Adipose tissue (tissue), 3 donors: Measurements from ENCODE around the gene FAM9B. TPM values are rescaled to one million over a fixed set of nuclear protein-coding genes. Genes with fewer than 3 reads are reported as not detected.
"Not testable (repeated sequence)": the region's sequence is repeated elsewhere in the genome, so short reads cannot be mapped to it uniquely, and the experiment has no call there.

Experiments
- H3K27ac ChIP-seq: one replicate; pipeline ENCODE4 v1.5.1; 2013; ENCODE audit warnings: low read depth, low read length
- WGBS, 3 donors: extraction: QIAGEN DNeasy Blood & Tissue Kit; methylation state at CpG; one replicate each; pipeline ENCODE4 v1.1.7; 2013; 5-methylcytosine and 5-hydroxymethylcytosine counted together
- polyA plus RNA-seq, 3 donors: library from polyadenylated mRNA; stranded (reverse); fragments of 200-250 nt; gene quantifications; one replicate each; pipeline ENCODE4 v1.2.3, GENCODE V29; 2013
- donor health status: healthy with polysubstance abuse.
- donor health status: Bipolar disorder and iron deficiency.
- donor health status: healthy.

The FAM9B gene
- polyA plus RNA-seq = under 1 TPM in 1 of 3 donors, not detected in 2; 0.11 TPM

DNA sequence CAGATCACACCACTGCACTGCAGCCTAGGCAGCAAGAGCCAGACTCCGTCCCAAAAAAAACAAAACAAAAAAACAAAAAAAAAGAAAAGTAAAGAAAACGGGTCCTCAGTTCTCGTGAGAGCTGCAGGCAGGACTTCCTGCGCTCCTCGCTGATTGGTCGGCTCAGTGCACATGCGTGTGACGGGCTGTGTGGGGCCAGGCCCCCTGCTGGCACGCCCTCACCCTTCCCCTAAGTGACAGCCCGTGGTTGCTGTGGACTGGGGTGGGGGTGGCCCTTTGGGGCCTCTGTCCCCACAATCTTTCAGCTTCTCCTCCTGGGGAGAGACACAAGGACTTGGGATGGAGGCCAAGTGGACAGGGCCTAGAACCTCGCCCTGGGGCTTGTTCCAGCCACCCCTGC is at the start of gene FAM9B:
FAM9B (minus strand) TSS at position 139 of the 400 bp plus-strand sequence. CDS start 1,141 bp downstream, outside the sequence.
- WGBS, 3 donors = 88 to 93% (median 92%) methylated on average over 8 to 11 of the region's 11 CpGs

DNA sequence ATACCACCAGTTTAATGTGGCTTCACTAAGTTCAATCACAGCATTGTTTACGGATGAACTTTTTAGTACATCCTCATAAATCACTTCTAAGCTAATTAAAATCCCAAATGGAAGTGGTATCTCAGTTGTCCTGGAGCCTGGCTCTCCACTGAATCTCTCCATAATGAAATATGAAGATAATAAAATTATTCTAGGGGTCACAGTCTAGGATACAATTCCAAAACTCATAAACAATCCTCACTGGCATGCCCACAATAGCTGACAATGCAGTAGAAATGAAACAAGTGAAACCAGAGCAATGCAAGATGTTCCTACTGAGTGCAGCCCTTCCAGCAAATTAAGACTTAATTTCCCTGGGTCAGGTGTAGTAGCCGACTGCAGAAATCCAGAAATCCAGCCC is 47.3 kb upstream of the FAM9B start:
- WGBS, 3 donors = 80 to 92% (median 86%) methylated on average over 2 of the region's 2 CpGs

More for the DNA sequence above, at the start of gene FAM9B:
- no peak within 1 kb of the TSS for H3K27ac ChIP-seq

DNA sequence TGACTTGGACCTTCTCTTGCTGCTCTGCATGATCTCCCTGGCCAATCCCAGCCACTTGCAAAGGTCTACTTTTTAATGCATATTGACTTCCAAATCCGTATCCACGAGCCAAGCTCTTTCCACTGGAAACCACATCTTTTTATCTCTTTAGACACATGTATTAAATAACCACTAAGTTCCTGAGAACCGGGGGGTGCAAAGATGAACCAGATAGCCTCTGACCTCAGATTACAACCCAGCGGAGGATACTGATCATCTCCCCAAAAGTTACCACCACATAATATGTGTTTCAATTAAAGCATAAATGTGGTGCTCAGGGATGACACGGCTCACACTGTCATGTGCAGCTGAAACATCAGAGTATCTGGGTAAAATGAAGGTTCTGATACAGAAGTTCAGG is 40.4 kb upstream of the FAM9B start:
- no peak overlapping the region for H3K27ac ChIP-seq
- 49 to 62% (median 56%) methylated on average over 5 of the region's 5 CpGs for WGBS, 3 donors

More for the DNA sequence above, 47.3 kb upstream of the FAM9B start:
- H3K27ac ChIP-seq = no peak overlapping the region

DNA sequence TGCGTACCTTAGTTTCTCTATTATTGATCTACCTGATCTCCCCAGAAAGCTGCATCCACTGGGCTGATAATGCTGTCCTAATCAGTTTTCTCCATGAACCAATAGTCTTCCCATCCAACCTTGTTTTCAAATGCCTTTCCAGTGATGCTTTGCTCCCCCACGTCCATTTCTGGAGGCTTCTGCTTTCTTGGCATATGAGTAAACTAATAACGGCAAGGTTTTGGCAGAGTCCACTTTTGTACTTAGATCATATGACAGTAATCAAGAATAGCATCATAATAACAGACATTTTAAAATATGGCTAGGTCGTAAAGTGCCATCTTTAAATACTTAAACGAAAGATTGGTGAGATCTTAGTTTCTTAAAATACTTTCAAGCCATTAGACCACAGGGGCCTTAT is 38.4 kb upstream of the FAM9B start:
- WGBS, 3 donors = 69 to 71% (median 70%) methylated on average over 5 of the region's 5 CpGs
- no peak overlapping the region for H3K27ac ChIP-seq

DNA sequence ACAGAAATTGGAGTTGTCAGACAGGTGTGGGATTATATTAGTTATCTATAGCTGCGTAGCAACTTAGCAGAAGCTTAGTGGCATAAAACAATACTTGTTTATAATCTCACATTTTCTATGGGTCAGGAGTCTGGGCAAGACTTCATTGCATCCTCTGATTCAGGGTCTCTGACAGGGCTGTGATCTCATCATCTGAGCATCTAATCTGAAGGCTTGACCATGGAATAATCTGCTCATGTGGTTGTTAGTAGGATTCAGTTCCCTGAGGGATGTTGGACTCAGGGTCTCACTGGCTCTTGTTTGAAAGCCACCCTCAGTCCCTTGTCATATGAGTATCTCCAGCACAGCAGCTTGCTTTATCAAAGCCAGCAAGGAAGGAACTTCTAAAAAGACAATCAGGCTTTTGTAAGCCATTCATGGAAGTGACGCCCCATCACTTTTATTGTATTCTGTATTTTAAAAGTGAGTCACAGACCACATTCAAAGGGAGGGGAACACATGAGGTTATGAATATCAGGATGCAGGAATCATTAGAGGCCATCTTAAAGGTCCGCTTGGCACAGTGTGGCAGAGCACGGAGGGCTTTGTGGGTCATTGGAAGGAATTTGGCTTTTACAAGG is 37.2 kb upstream of the FAM9B start:
- no peak overlapping the region for H3K27ac ChIP-seq
- WGBS, 3 donors = 84 to 88% (median 86%) methylated on average over 4 of the region's 4 CpGs

DNA sequence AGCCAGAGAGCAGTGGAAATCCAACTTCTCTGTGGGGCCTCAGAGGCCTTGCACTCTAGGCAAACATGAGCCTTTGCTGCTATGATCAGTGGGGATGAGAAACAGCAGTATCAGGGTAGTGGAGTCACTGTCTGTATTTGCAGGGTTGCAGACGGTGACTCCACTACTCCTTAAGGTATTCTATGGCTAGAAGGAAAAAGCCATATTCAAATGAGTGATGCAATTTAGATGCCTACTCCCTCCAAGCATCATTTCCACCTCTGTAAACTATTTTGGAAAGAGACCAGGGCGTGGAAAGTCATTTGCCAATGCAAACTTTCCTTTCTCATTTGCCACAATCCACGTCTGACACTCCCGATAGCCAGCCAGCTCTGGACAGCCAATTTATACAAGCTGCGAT is 35.6 kb upstream of the FAM9B start:
- WGBS, 3 donors = 78 to 94% (median 84%) methylated on average over 4 to 5 of the region's 5 CpGs

DNA sequence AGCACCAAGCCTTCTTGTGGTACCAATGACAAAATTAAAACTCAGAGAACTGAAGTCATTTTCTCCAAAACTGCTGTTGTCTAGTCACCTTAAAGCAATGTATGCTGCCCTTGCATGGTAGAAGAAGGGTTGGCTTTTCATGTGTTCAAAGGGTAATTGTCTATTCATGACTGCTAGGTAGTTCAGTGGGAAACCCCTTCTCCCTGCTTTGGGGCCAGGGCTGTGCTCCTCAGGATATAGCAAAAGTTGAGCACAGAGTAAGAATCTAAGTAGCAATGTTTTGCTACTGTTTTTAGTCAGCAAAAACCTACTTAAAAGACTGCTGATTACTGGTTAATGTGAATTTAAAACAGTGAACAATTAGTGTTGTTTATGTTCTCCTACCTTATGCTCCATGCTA is 30.8 kb upstream of the FAM9B start:
- no peak overlapping the region for H3K27ac ChIP-seq

More for the DNA sequence above, 35.6 kb upstream of the FAM9B start:
- no peak overlapping the region for H3K27ac ChIP-seq

DNA sequence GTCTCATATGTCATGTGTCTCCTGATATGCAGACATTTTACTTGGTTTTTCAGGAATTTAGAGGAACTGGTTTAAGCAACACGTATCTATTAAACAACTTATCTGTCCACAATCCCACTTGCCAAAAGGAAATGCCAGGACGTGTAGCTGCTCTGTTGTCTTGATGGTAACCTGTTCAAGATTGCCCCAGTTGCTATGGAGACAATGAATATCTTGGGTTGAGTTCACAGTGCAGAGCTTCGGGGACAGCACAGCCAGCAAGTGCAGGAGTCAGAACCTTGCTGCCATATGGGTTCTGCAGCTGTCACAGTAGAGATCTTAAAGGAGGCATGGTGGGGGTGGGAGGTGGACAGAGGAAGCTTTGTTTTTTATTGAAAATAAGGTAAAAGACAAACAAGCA is 28.7 kb upstream of the FAM9B start:
- no peak overlapping the region for H3K27ac ChIP-seq
- 10 to 38% (median 34%) methylated on average over 3 of the region's 3 CpGs for WGBS, 3 donors

DNA sequence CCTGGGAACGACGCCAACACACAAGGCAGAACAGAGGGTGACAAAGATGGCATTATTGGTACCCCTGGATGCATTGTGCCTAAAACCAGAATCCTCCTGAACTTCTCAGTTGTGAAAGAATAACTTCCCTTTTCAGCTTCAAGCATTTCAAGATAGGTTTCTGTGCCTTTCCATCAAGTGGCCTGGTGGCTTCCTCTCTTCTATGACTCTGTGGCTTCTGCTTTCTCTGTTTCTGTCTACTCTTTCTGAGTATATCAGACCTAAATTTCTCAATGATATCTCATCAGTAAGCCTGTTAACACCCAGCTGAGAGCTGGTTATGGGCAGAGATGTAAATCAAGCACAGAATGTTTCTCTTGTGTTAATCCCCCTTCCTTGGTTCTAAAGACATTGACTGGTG is 21.4 kb upstream of the FAM9B start:
- WGBS, 3 donors = 45 to 84% (median 69%) methylated on average over 2 of the region's 2 CpGs
- no peak overlapping the region for H3K27ac ChIP-seq

DNA sequence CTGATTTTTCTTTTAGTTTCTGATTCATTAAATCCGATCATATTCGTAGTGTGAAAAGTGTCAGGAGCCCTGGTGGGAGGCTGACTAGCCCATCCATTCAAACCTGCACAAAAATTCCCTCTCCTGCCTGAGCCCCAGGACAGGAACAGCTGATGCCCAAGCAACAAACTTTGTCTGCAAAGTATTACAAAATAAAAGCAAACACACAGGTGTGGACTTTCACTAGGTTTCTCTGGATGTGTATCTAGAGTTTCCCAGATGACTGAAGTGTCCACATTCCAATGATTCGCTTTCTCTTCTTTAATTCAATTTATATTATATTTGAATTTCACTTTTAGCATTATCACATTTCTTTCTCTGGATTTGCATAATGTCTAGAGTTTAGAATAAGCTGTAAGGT is 18.2 kb upstream of the FAM9B start:
- H3K27ac ChIP-seq = no peak overlapping the region
- WGBS, 3 donors = 71 to 90% (median 84%) methylated on average over 3 of the region's 3 CpGs

DNA sequence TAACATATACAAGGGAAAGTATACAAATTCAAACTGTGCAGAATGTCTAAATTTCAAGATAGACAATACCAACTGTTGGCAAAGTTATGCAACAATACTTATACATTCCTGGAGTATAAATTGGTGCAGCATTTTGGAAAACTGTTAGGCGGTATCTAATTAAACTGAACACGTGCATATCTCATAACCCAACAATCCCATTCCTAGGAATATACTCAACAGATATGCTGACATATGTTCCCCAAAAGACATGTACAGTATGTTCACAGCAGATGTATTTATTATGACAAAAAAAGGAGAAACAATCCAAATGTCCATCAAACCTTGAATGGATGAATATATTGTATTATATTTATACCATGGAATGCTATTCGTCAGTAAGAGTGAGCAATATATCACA is 16.4 kb upstream of the FAM9B start:
- WGBS, 3 donors = 86 to 91% (median 90%) methylated on average over 3 of the region's 3 CpGs
- H3K27ac ChIP-seq = no peak overlapping the region

DNA sequence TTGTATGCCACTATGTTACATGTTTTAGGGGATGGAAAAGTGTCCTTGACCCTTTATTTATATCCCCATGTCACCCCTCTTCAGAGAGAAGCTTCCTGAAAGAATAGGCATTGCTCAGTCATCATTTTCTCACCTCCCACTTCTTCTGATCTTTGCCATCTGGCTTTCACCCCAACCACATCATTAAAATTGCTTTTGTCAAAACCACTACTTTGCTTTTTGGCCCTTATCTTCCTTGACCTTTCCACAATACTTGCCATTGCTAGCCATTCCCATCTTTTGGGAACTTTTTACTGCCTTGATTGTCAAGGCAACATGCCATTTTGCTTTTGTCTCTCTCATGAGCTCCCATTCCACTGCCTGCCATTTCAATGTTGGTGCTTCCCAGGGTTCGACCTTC is 14.9 kb upstream of the FAM9B start:
- no peak overlapping the region for H3K27ac ChIP-seq
- 0 to 89% (median 72%) methylated on average over 1 of the region's 1 CpG for WGBS, 3 donors

DNA sequence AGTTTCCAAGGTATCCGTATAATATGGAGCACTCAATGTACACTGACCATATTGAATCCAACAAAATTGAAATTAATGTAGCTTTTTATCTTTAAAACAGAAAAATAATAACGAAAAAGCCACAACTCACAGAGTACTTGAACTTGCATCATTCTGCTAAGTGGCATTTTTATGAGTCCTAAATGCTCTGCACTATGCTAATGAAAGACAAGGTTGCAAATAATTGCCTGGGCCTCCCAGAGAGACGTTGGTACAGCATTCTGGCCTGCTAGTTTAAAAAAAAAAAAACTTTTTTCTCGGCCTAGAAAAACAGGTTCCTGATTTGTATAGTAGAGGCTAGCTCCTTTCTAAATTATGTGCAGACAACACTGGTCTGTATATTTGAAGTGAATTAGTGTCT is 4.3 kb upstream of the FAM9B start:
- 63 to 89% (median 69%) methylated on average over 4 of the region's 4 CpGs for WGBS, 3 donors
- H3K27ac ChIP-seq = no peak overlapping the region

DNA sequence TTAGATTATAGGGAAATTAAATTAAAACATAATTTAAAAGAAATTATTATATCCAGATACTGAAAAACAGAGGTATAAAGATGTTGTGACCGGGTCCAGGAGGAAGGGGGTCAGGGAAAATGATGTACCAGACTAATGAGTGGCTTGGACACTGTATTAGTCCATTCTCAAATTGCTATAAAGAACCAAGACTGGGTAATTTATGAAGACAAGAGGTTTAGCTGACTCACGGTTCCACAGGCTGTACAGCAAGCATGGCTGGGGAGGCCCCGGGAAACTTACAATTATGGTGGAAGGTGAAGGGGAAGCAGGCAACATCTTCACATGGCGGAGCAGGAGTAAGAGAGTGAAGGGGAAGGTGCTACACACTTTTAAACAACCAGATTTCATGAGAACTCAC is 3.4 kb upstream of the FAM9B start:
- no peak overlapping the region for H3K27ac ChIP-seq
- WGBS, 3 donors = 71 to 76% (median 74%) methylated on average over 4 of the region's 4 CpGs

DNA sequence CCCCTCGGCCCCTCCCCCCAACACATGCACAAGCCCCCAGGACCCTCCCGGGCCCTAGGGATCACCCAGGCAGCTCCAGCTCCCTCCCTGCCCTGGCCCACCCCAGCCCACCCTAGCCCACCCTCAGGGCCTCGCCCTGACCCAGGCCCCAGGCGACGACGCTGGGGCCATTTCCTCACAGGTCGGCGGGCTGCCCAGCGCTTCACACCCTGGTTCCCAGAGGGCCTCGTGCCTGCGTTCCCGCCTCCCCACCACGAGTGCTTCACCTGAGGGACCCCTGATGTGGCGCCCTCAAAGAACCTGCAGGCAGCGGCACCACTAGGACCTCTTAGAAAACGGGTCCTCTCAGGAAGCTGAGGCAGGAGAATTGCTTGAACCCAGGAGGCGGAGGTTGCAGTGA is 341 bp downstream of the FAM9B start:
- no peak overlapping the region for H3K27ac ChIP-seq
- 89 to 95% (median 94%) methylated on average over 14 to 17 of the region's 17 CpGs for WGBS, 3 donors

DNA sequence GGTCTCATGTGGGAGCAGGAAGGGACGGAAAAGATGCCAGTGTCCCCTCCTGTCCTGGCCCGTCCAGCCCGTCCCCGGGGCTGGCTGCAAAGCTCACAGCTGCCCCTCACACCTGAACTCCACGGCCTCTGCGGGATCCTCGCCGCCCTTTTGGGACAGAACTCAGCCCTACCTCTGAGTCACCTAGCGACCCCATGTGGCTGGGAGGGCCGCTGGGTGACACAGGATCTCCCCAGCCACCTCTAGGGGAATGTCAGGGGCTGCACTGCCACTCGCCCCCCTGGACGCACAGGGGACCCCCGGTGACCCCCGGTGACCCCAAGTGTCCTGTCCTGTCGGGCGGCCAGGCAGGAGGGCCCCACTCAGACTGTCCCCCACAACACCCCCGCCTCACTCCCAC is 748 bp downstream of the FAM9B start:
- 86 to 95% (median 93%) methylated on average over 12 to 17 of the region's 17 CpGs for WGBS, 3 donors

DNA sequence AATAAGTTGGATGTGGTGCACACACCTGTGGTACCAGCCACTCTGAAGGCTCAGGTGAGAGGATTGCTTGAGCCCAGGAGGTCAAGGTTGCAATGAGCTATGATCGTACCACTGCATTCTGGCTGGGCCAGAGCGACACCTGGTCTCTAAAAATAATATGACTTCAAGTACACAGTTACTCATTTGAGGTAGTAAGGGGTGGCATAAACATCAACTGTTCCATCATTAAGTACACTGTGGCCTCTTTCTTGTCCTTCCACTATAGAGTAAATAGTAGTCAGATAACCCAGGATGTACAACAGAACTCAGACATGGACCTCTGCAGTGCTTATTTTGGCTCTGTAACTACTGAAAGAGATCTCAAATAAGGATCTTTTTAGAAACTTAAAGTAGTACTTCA is 10.6 kb downstream of the FAM9B start:
- 89 to 100% (median 97%) methylated on average over 1 to 2 of the region's 2 CpGs for WGBS, 3 donors
- no peak overlapping the region for H3K27ac ChIP-seq

More for the DNA sequence above, 748 bp downstream of the FAM9B start:
- no peak overlapping the region for H3K27ac ChIP-seq

DNA sequence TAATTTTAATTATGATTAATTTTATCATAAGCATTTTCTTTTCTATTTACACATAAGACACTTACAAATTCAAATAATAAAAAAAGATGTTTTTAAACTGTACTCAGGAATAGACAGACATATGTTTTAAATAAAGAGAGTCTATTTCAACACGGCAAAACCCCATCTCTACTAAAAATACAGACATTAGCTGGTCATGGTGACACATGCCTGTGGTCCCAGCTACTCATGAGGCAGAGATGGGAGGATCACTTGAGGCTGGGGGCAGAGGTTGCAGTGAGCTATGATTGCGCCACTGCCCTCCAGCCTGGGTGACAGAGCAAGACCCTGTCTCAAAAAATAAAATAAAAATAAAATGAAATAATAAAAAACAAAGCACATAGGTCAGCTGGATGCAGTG is 14.8 kb downstream of the FAM9B start:
- 78 to 93% (median 80%) methylated on average over 2 of the region's 2 CpGs for WGBS, 3 donors
- no peak overlapping the region for H3K27ac ChIP-seq

DNA sequence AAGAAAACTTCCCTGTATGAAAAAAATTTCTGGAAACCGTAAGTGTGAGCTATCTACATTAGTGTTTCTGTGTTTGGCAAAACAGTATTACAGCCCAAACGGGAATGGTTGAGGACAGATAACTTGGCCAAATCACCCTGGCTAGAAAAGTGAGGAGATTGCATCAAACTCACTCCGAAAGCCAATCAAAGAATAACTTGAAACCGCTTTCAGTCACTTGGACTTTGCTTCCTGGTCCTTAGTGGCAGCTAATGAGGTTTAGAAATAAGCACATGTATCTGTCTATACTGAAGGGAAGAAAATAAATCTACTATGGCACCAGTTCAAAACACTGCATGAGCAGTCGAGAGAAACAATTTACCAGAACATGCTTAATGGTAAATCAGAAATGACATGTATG is 15.6 kb downstream of the FAM9B start:
- H3K27ac ChIP-seq = not testable (repeated sequence)
- 61 to 73% (median 68%) methylated on average over 5 of the region's 5 CpGs for WGBS, 3 donors

DNA sequence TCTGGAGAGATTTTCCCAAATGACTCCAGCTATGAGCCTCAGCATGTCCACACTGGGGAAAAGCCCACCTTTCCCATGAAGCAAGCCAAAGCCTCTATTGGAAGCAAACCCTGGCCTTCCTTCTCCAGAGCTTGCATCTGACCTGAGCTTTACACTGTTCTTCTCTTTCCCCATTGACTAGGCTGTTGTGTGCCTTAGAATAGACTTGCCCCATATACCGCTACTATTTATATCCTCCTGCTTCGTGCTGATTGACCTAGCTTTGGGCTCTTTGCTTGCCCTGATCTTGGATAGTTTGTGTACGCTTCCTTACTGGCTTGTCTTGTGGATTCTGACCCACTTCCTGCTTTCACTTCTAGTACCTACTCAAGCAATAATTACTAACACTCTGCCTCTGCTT is 30.9 kb downstream of the FAM9B start:
- WGBS, 3 donors = 69 to 82% (median 74%) methylated on average over 3 of the region's 3 CpGs
- H3K27ac ChIP-seq = no peak overlapping the region

DNA sequence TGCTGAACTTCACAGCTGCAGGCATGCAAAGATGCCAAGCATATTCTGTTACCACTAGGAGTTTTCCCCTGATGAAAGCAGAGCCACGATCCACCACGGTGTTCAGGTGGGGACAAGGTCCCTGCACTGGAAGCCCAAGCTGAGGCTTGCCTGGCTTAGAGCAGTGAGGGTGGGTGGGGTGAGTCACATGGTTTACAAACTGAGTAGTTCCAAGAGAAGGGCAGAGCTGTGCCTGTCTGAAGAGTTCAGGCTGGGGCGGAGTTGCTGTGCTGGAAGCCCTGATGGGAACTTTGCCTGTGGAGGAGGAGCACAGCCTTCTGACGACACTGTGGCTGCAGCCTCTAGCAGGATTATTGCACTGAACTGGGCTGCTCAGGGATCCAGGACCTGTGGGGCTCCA is 45.5 kb downstream of the FAM9B start:
- WGBS, 3 donors = 50 to 78% (median 53%) methylated on average over 4 of the region's 4 CpGs

More for the DNA sequence above, 45.5 kb downstream of the FAM9B start:
- no peak overlapping the region for H3K27ac ChIP-seq
